HG03175 (cell line): ENCODE results near the gene NUMB.
"Not testable (repeated sequence)": the region's sequence is repeated elsewhere in the genome, so short reads cannot be mapped to it uniquely, and the experiment has no call there.

Source experiments
- ATAC-seq: cut with Tn5 transposase; IDR thresholded peaks from one replicate; pipeline ENCODE4 v1.9.1; 2021; ENCODE audit warnings: mild to moderate bottlenecking, moderate library complexity; ENCODE audit not compliant: unreplicated experiment

The NUMB gene

DNA sequence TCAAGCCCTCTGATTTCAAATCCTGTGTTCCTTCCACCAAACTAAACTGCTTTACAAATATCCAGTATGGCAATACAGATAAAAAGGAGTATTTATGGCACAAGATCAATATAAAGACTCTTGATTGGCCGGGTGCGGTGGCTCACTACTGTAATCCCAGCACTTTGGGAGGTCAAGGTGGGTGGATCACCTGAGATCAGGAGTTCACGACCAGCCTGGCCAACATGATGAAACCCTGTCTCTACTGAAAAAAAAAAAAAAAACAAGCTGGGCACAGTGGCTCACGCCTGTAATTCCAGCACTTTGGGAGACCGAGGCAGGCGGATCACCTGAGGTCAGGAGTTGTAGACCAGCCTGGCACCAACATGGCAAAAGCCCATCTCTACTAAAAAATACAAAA lies 35.3 kb downstream of the NUMB start:
- ATAC-seq = not testable (repeated sequence)

DNA sequence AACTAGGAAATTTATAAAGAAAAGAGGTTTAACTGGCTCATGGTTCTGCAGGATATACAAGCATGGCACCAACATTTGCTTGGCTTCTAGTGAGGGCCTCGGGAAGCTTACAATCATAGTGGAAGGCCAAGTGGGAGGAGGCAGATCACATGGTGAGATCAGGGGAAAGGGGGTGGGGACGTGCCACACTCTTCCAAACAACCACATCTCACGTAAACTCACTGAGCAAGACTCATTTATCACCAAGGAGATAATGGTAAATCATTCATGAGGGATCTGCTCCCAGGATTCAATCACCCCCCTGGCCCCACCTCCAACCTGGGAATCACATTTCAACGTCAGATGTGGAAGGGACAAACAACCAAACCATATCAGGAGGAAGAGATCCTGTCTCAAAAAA lies 35.8 kb downstream of the NUMB start:
- ATAC-seq = no peak

DNA sequence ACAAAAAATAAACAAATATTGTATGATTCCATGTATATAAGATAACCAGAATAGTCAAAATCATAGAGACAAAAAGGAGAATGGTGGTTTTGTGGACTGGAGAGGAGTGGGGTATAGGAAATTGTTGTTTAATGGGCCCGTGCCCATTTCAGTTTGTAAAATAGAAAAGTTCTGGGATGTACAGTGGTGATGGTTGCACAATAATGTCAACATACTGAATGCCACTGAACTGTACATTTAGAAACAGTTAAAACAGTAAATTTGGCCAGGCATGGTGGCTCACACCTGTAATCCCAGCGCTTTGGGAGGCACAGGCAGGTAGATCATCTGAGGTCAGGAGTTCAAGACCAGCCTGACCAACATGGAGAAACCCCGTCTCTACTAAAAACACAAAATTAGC lies 40.1 kb downstream of the NUMB start:
- ATAC-seq = no peak

DNA sequence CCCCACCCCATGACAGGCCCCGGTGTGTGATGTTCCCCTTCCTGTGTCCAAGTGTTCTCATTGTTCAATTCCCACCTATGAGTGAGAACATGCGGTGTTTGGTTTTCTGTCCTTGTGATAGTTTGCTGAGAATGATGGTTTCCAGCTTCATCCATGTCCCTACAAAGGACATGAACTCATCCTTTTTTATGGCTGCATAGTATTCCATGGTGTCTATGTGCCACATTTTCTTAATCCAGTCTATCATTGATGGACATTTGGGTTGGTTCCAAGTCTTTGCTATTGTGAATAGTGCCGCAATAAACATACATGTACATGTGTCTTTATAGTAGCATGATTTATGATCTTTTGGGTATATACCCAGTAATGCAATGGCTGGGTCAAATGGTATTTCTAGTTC lies 52.1 kb downstream of the NUMB start:
- not testable (repeated sequence) for ATAC-seq

DNA sequence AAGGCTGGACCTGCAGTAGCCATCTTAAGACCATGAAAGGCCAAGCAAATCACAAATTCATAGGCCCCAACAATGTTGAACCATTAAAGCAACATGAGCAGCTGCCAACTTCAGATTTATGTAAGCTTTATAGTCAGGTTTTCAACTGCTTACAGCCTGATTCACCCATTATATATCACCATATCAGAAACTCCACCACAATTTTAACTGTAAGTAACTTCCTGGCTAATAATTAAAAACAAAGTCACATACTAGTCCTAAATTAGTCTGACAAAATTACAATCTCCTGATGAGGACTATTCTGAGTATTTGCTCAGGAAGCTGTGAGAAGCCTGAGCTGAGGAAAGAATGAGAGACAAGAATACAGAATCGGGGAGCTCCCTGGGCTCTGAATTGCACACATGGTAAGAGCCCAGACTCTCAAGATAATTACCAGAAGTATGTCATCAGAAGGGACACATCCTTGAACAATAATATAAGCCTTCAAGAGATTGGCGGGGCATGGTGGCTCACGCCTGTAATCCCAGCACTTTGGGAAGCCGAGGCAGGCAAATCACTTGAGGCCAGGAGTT lies 55.1 kb downstream of the NUMB start:
- no peak for ATAC-seq

DNA sequence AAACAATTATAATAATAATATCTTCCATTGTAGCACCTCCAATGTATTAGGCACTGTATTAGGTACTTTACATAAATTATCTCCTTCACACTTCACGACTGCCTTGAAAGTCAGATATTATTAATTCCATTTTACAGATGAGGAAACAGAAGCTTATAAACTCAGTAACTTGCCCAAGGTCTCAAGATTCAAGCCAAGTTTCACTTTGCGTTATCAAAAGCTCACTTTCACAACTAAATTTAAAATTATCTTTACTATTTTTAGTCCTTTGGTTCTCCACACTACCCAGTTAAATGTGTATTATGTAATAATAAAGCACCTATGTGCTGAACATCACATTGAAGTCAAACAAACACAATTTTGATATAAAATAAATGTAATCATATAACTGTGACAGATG lies 55.8 kb downstream of the NUMB start:
- ATAC-seq = no peak

DNA sequence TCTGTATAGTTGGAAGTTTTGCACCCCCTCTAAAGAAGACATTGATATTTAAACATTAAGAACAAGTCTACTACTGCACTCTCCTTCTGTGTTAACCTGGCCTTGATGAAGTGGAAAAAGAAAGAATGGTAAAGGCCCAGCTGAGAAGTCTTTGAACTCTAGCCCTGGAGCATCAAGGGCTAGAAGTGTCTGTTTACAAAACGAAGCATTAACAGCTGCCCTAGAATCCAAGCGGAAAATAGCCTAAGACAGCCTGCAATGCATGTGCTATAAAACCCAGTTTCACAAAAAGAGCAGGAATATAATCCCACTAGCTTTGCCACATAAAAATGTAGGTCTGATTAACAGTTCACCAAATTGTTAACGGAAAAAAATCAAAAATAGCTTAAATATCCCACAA lies 60.5 kb downstream of the NUMB start:
- ATAC-seq = no peak

DNA sequence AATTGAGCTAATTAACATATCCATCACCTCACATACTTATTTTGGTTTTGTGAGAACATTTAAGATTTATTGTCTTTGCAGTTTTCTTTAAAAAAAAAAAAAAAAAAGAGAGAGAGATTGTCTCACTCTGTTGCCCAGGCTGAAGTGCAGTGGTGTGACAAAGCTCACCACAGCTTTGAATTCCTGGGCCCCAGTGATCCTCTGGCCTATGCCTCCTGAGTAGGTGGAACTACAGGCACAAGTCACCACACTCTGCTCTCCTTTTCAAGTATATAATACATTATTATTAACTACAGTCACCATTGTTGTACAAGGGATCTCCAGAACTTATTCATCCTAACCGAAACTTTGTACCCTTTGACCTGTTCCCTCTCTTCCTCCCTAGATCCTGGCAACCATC lies 64.0 kb downstream of the NUMB start:
- no peak for ATAC-seq

DNA sequence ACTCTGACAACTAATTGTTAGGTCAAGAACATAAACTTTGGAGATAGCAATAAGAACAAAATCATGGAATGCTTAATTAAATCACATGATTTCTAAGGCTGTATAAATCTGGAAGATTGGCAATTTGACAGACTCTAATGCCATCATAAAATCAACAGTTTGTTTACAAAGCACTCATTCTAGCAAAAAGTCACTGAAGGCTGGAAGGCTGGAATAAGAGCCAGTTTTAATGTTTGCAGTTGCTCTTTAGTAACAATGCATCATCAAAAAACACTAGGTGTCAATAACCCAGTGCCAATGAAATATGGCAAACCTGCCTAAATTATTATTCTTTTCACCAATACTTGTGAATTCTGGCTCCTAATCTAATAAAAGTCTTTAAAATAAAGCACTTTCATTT lies 65.0 kb downstream of the NUMB start:
- no peak for ATAC-seq

DNA sequence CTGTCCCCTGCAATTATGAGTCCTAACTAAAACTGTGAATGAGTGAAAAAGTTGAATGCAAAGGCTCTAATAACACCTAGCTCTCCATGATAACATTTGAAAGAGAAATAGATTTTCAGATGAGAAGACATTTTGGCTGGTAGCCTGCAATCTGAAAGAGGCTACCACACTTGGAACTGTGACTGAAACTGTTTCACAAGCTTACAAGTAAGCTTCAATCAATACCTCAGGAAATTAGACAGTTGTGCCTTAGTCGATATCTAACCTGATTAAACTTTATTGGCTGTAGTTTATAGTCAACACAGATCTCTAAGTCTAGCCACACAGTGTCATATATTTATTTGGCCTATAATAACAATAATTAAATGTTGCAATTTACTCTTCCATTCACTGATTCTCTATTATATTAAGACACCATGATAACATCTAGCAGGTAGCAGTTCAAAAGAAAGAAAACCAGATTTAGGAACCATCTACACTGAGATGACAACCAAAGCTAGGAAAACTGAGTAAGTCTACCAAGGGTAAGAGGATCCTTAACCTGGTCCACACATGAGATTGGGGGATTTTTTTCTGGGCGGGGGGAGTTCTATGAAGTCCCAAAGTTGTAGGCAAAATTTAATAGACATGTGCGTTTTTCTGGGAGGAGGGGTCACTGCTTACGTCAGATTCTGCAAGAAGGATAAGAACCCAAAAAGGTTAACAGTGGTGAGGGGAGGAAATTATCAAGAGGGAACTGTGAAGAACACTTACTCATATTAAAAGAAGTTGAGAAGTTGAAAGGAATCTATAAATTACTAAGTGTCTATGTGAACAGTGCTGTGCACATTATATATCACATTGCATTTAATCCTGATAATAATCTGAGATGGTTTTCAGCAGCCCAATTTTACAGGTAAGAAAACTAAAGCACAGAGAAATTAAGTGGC lies 65.8 kb downstream of the NUMB start:
- ATAC-seq = no peak

DNA sequence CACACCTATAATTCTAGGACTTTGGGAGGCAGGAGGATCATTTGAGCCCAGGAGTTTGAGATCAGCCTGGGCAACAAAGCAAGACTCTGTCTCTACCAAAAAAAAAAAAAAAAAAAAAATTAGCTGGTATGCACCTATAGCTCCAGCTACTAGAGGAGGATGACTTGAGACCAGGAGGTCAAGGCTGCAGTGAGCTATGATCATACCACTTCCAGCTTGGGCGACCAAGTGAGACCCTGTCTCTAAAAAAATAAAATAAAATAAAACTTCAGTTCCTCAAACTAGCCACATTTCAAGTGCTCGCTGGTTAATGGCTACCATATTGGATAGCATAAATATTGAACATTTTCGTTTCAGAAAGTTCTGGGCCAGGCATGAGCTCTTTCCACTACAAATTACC lies 70.5 kb downstream of the NUMB start:
- ATAC-seq = not testable (repeated sequence)

DNA sequence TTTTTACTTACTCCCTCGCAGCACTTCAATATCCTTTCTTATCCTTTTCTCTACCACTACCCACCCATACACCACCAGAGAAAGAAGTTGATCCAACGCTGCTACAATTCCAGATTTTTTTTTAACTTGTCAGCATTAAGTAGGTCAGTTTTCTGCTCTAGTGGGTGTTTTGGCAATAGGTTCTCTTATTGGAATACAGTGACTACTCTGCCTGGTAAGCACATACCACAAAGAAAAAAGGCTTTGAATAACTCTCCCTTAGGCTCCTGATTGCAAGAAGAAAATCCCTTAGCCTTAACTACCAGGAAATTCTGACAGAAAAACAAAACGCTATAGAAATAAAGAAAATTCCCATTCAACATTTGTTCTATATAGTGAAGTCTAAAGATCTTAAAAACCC lies 72.0 kb downstream of the NUMB start:
- ATAC-seq = no peak

DNA sequence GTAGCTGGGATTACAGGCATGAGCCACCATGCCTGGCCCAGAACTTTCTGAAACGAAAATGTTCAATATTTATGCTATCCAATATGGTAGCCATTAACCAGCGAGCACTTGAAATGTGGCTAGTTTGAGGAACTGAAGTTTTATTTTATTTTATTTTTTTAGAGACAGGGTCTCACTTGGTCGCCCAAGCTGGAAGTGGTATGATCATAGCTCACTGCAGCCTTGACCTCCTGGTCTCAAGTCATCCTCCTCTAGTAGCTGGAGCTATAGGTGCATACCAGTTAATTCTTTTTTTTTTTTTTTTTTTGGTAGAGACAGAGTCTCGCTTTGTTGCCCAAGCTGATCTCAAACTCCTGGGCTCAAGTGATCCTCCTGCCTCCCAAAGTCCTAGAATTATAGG lies 73.3 kb downstream of the NUMB start:
- ATAC-seq = not testable (repeated sequence)

DNA sequence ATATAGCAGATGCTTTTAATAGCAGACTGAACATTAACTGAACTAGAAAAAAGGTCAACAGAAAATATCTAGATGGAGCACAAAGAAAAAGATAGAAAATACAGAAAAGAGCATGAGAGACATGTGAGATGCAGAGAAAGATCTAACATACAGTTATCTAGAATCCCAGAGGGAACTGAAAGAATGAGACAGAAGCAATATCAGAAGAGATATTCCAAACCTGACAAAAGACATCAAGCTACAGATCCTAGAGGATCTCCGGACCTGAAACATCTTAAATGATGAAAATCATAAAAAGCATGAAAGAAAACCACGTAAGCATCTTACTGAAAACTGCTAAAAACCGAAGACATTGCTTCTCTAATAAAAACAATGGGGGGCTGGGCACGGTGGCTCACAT lies 75.0 kb downstream of the NUMB start:
- ATAC-seq = no peak

DNA sequence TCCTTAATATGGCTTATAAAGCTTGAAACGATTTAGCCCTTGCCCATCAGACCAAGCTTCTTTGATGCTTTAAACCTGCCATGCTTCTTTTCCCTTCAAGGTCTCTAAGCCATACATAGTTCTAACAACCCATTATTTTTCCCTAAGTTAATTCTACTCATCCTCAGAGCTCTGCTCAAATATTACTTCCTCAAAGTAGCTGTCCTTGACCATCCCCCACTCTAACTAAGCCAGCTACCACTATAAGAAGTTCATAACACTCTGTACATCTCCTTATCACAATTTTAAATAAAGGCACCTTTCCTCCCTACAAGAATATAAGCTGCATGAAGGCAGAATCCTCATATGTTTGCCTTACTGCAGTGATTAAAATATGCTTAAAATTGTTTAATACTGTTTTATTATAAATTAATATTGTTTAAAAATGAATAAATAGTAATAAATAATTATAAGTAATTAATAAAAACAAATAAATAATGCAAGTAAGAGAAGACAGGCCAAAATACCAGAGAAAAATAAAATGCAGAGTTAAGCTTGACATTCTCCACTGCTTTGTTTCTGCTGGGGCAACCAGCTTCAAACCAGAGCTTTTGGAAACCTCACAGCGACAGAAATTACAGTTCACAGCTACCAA lies 76.8 kb downstream of the NUMB start:
- ATAC-seq = no peak

DNA sequence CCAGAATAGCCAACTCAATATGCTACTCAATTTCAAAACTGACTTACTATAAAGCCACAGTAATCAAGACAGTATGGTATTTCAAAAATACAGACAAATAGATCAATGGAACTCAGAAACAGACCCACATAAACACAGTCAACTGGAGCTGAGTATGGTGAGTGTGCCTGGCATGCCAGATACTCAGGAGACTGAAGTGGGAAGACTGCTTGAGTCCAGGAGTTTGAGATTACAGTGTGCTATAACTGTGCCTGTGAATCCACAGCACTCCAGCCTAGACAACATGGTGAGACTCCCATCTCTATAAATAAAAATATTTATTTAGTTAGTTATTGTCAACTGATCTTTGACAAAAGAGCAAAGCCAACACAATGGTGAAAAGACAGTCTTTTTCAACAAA lies 81.8 kb downstream of the NUMB start:
- ATAC-seq = no peak

DNA sequence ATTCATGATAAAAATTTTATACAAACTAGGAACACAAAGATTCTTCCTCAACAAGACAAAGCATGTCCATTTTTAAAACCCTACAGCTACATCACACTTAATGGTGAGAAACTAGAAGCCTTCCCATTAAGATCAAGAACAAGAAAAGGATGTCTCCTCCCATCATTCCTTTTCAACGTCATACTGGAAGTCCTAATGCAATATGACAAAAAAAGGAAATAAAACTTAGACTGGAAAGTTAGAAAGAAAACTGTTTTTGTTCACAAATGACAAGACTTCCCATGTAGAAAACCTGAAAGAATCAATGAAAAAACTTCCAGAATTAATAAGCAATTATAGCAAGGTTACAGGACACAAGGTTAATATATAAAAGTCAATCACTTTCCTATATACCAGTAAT lies 82.5 kb downstream of the NUMB start:
- no peak for ATAC-seq

DNA sequence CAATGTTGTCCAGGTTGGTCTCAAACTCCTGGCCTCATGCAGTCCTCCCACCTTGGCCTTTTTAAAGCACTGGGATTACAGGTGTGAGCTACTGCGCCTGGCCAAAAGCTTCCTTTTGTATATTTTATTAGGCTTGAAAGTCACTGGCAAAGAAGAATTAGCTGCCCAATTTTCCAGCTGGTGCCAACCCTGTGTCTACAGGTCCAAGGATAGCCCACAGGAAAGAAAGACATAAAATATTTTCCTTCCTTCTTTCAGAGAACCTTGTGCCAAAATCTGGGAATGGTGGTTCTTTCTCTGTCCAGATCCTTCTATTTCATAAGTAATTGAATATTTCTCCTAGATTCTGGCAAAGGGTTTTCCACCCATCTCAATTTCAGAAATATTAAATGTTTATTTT lies 84.1 kb downstream of the NUMB start:
- ATAC-seq = no peak

DNA sequence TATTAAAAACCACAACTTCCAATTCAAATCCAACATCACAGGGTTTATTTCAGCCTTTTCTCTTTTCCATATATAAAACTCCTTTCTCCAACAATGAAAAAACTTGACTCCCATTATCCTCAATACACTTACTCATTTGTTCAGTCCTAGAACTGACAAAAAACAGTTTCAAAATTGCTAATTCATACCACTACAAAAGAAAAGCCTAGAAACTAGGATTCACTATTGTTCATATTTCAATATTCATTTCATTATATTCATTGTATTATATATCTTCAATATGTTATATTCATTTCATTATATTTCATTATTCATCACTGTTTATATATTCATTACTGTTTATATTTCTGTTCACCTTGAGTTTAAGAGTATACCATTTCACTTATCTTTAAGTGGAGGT lies 85.8 kb downstream of the NUMB start:
- ATAC-seq = no peak

DNA sequence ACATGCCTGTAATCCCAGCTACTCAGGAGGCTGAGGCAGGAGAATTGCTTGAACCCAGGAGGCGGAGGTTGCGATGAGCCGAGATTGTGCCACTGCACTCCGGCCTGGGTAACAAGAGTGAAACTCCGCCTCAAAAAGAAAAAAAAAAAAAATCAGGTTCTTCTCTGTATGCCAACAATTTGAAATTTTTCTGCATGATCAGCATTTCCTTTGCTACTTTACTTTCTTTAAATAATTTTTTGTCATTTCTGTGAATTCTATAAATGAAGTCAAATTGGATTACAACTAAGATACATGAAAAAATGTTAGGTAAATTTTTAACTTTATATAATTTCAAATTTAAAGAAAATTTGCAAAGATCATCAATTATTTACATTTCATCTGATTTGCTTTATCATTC lies 87.8 kb downstream of the NUMB start:
- ATAC-seq = no peak

DNA sequence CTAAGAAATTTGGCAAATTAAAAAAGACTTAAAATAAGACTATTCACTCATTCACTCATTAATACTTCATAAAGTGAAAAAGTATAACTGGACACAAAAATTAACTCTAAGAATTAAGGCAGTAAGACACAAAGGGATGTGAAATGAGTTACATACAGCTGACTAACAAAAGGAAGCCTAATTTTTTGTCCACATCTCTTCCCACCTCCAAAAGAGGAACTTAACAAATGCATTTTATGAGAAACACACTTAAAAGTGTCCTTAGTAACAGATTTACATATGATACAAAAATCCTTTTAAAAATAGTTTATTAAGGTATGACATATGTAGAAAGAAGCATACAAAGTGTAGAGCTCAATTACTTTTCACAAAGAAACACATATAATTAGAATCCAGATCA lies 88.9 kb downstream of the NUMB start:
- no peak for ATAC-seq

DNA sequence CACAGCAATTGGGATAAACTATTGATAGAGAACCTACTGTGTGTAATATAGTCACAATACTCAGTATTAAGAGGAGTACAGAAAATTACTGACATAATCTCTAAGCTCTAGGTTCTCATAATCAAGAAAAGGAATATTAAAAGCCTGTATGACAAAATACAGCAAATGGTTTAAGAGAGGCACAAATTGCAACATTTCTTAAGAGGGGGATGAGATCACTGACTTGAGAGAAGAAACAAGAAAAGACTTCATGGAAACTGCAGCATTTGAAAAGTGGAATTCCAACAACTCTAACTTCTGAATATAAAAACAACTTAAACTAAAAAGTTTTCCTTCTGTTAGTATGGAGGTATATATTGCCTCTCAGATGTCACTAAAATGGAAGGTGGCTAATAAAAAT lies 89.7 kb downstream of the NUMB start:
- ATAC-seq = no peak
